ENCODE results near the gene LRRC7. TPM values are rescaled to one million over a fixed set of nuclear protein-coding genes. Genes with fewer than 3 reads are reported as not detected.
A peak's percentile ranks its signal among the peaks of the same experiment; 100 is the strongest.

Gene LRRC7
- polyA plus RNA-seq, 1 experiment, result 0.22 TPM

DNA sequence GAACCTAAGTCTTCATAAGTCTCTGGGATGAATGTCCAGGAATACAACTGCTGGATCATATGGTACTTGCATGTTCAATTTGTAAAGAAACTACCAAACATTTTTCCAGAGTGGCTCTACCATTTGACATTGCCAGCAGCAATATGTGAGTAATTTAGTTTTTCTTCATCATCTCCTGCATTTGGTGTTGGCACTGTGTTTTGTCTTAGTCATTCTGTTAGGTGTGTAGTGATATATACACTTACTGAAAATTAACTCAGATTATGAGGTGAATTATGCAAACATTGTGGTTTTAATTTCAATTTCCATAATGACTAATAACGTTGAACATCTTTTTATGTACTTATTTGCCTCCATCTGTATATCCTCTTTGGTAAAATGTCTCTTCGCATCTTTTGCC, 499.0 kb downstream of the LRRC7 start:
- no peak for DNase-seq (ENCODE audit: low read depth)
- Histone ChIP-seq H3K4me3 (ENCODE audit: low read depth, low read length) (no peak overlapping the region), H3K36me3 (ENCODE audit: control insufficient read depth, insufficient read depth, low read length) (no peaks in the 10 kb centered on the region), H3K27me3 (ENCODE audit: control insufficient read depth, insufficient read depth, low read length) (no peaks in the 10 kb centered on the region)
- TF ChIP-seq, protein P1, sequence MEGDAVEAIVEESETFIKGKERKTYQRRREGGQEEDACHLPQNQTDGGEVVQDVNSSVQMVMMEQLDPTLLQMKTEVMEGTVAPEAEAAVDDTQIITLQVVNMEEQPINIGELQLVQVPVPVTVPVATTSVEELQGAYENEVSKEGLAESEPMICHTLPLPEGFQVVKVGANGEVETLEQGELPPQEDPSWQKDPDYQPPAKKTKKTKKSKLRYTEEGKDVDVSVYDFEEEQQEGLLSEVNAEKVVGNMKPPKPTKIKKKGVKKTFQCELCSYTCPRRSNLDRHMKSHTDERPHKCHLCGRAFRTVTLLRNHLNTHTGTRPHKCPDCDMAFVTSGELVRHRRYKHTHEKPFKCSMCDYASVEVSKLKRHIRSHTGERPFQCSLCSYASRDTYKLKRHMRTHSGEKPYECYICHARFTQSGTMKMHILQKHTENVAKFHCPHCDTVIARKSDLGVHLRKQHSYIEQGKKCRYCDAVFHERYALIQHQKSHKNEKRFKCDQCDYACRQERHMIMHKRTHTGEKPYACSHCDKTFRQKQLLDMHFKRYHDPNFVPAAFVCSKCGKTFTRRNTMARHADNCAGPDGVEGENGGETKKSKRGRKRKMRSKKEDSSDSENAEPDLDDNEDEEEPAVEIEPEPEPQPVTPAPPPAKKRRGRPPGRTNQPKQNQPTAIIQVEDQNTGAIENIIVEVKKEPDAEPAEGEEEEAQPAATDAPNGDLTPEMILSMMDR (IDR thresholded peaks at IDR 0.05; ENCODE audit: insufficient read depth, low read depth, low read length), result no peak
- ChIA-PET POLR2A (no interaction called here), CTCF (no interaction called here)

GRCh38 chr1:70071601-70072000, 503.9 kb downstream of the LRRC7 start:
- ChIA-PET POLR2A (no interaction called here), CTCF (interaction anchor here (1.2 kb wide), 1 partner anchor 10 kb away, joined by 3 read pairs; no protein-coding TSS in a partner anchor)
- TF ChIP-seq, protein P1 (IDR thresholded peaks at IDR 0.05; ENCODE audit: insufficient read depth, low read depth, low read length), result no peak
- no peaks in the 10 kb centered on the region for H3K27me3 ChIP-seq (ENCODE audit: control insufficient read depth, insufficient read depth, low read length)
- peak; percentile 51 for DNase-seq (ENCODE audit: low read depth)
- no peak overlapping the region for H3K4me3 ChIP-seq (ENCODE audit: low read depth, low read length)
- no peaks in the 10 kb centered on the region for H3K36me3 ChIP-seq (ENCODE audit: control insufficient read depth, insufficient read depth, low read length)

GRCh38 chr1:70072231-70072751, 504.6 kb downstream of the LRRC7 start:
- DNase-seq (ENCODE audit: low read depth), result peak; percentile 26
- Histone ChIP-seq H3K27me3 (ENCODE audit: control insufficient read depth, insufficient read depth, low read length) (no peaks in the 10 kb centered on the region), H3K36me3 (ENCODE audit: control insufficient read depth, insufficient read depth, low read length) (no peaks in the 10 kb centered on the region), H3K4me3 (ENCODE audit: low read depth, low read length) (no peak overlapping the region)
- TF ChIP-seq, protein P1 (IDR thresholded peaks at IDR 0.05; ENCODE audit: insufficient read depth, low read depth, low read length), result no peak
- CTCF ChIA-PET, result interaction anchor here (1.2 kb wide), 1 partner anchor 9 kb away, joined by 3 read pairs; no protein-coding TSS in a partner anchor
- POLR2A ChIA-PET, result interaction anchor here (0.7 kb wide), 1 partner anchor 19 kb away, joined by 3 read pairs; no protein-coding TSS in a partner anchor

DNA sequence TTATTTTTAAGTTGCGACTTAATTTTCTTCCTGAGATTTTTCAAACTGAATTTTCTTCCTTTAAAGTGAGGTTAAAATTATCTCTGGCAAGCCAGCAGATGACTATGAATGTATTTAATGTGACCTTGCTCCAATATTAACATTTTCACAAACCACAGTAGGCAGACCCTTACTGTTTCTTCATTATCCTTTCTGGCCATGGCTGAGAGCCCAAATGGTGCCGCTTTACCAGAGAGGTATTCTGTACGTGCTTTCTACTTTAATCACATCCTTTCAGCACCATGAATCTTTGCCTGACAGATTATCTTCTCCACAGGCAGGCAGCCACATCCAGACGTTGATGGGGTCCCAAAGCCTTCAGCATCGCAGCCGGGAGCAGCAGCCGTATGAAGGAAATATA, 508.0 kb downstream of the LRRC7 start:
- TF ChIP-seq, protein P1 (IDR thresholded peaks at IDR 0.05; ENCODE audit: insufficient read depth, low read depth, low read length), result no peak
- Histone ChIP-seq H3K27me3 (ENCODE audit: control insufficient read depth, insufficient read depth, low read length) (no peaks in the 10 kb centered on the region), H3K36me3 (ENCODE audit: control insufficient read depth, insufficient read depth, low read length) (no peaks in the 10 kb centered on the region), H3K4me3 (ENCODE audit: low read depth, low read length) (no peak overlapping the region)
- no peak for DNase-seq (ENCODE audit: low read depth)
- CTCF ChIA-PET, result no interaction called here
- POLR2A ChIA-PET, result no interaction called here

DNA sequence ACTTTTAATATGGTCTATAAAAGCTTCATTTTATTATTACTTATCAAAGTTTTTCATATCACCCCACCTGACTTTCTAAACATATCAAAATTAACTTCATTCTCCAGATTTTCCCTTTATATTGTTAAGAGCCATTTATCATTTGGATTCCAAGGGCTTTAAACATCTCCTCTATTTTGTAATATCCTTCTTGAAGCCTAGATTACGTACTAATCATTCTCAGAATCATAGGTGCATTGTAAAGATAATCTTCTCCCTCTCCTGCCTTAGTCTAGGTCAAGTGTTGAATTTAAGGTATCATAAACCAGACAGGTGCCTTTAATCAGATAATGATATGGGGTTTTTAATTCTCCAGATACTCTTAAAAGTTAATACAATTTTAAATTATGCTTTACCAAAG, 509.3 kb downstream of the LRRC7 start:
- H3K27me3 ChIP-seq (ENCODE audit: control insufficient read depth, insufficient read depth, low read length), result no peaks in the 10 kb centered on the region
- TF ChIP-seq, protein P1 (IDR thresholded peaks at IDR 0.05; ENCODE audit: insufficient read depth, low read depth, low read length), result no peak
- ChIA-PET POLR2A (no interaction called here), CTCF (no interaction called here)
- H3K36me3 ChIP-seq (ENCODE audit: control insufficient read depth, insufficient read depth, low read length), result no peaks in the 10 kb centered on the region
- no peak for DNase-seq (ENCODE audit: low read depth)
- no peak overlapping the region for H3K4me3 ChIP-seq (ENCODE audit: low read depth, low read length)
